SW480 (cell line): ENCODE measurements around the gene DENND1A.
A peak's percentile ranks its signal among the peaks of the same experiment; 100 is the strongest.

ENCODE experiments used
- DNase-seq: peaks from one replicate; pipeline ENCODE4 v3.0.0-alpha.2; 2016; ENCODE audit warnings: low spot score

Gene DENND1A

DNA sequence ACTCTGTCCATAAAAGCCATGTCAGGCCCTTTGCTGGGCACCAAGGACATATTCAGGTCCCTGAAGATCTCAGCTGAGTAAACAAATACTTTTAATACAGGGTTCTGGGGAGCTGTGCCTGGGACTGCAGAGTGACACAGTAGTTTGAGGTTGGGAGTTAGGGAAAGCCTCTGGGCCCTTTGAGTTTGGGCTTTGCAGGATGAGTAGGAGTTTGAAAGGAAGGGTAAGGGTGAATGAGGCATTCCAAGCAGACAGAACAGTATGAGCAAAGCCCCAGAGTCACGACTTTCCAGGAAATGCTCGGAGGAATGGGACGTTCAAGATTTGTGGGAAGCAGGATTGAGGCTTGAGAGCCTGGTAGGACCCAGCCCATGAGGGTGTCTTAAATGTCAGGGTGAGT lies 560.6 kb downstream of the DENND1A start:
- DNase-seq = no peak

GRCh38 chr9:123368536-123369153 lies 561.3 kb downstream of the DENND1A start:
- DNase-seq = no peak

DNA sequence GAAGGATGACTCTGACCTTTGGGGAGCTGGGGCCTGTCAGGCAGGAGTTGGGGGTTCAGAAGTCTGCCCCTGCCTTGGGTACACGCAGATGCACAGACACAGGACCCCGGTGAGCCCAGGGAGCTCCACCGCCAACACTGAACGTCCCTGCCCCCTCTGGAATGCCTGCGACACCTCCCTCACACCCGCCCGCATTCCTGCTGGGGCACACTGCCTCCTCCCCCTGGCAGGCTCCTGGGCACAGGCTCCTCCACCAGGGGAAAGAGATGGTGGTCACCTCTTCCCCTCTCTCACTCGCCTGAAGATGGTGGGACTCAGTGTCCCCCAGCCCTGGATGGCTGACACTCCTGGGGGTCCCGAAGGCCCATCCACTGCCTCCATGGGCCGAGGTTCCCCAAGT lies 561.9 kb downstream of the DENND1A start:
- peak; percentile 49 for DNase-seq

- no peak for DNase-seq
These were observed 563.9 kb downstream of the DENND1A start for GRCh38 chr9:123365881-123366528.

DNA sequence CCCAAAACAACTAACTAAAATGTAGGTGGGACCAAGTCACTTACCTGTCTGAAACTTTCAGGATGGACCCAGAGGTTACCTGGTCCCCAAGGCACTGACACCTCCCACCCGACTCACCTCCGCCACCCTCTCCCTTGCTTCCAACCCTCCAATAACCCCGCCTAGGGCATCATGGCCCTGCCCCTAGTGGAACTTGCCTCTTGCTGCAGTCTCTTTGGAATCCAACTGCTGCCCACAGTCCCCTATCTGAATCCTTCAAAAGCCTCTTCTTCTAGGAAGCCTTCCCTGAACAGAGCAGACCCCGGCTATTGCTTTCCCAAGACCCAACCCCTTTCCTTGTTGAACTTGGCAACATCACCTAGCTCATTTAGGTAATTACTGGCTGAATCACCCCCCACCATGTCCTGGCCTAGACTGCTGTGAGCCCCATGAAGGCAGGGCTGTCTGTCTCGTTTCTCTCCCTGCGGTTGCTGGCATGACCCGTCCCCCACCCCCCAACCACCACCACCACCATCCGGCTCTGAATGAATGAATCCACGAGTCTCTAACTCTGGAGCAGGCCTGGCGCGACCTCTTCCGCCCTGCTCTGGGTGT lies 564.5 kb downstream of the DENND1A start:
- DNase-seq = no peak

- DNase-seq = no peak
These were observed 565.6 kb downstream of the DENND1A start for GRCh38 chr9:123364241-123364824.

DNA sequence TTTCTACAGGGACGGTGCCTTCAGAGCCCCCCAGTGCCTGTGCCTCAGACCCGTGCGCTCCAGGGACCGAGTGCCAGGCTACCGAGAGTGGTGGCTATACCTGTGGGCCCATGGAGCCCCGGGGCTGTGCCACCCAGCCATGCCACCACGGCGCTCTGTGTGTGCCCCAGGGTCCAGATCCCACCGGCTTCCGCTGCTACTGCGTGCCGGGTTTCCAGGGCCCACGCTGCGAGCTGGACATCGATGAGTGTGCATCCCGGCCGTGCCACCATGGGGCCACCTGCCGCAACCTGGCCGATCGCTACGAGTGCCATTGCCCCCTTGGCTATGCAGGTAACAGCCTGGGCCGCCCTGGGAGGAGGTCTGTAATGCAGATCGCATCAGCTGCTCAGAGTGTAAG lies 567.1 kb downstream of the DENND1A start:
- no peak for DNase-seq

DNA sequence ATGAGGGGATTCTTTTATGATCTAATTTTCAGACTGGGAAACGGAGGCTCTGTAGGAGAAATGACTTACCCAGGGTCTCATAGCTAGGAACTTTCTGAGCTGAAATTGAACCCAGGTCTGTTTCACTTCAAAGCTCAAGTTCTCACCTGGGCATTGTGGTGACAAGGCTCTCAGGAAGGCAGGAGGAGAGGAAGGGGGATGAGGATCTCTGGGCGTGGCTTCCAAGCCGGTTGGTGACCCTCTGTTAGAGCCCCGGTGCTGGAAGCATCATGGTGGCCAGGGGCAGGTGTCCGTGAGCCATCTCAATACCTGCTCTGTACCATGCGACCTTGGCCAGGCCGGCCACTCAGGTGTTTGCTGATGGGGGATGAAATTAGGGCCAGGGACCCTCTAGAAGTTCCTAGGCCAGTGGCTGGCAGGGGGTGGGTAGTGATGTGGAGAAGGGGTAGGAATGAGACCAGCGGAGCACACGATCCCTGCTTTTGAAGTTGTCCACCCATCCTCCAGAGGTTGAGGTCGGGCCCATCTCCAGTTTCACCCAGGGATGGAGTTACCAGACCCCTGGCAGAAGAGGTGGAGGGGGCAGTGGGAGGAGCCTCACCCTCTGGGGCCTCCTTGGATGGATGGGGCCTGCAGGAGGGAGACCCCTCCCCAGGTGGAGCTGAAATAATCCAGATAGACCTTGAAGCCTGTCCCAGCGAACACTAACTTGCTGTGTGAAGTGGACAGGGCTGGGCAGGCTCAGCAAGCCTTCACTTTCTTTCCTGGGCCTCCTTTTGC lies 568.0 kb downstream of the DENND1A start:
- DNase-seq = no peak

DNA sequence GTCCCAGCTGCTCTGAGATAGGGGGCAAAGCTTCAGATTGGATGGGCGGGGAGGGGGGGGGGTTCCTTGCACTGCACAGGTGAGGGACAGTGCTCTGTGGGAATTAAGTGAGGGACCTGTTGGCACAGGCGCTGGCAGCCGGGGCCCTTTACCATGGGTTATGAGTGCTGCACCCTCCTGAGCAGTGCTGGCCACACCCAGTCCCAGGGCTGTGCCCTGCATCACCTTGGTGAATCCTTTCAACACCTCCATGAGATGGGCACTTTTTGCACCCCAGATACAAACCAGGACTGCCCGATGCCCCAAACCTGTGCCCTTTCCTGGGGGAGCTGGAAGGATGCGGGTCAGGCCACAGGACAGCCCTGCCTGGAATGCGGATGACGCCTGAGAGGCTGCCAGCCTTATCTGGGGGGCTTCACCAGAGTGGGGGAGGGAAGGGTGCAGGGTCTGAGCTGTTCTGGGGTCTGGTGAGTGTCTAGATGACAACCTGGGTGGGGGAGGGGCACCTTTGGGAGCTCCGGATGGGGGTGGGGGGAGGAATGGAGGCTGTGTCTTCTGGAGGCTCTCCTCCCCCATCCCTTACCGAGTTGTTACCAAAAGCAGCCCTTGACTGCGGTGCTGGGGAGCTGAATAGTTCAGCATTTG lies 568.7 kb downstream of the DENND1A start:
- DNase-seq = no peak

- peak; percentile 58 for DNase-seq
These were observed 569.5 kb downstream of the DENND1A start for GRCh38 chr9:123360161-123361085.

DNA sequence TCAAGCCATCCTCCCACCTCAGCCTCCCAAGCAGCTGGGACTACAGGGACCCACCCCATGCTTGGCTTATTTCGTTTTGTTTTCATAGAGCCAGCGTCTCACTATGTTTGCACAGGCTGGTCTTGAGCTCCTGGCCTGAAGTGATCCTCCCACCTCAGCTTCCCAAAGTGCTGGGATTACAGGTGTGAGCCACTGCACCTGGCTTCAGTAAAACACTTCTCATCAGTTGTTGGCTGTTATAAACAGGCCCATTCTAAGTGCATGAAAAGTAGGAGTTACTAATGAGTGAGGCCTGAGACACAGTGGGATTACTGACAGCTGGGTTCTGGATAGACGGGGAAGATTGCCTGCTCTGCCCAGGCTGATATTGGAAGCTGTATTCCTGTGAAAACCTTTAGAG lies 570.4 kb downstream of the DENND1A start:
- DNase-seq = no peak

- DNase-seq = no peak
These were observed 570.8 kb downstream of the DENND1A start for GRCh38 chr9:123359106-123359505.

- DNase-seq = no peak
These were observed 571.6 kb downstream of the DENND1A start for GRCh38 chr9:123358181-123358905.

- no peak for DNase-seq
These were observed 572.2 kb downstream of the DENND1A start for GRCh38 chr9:123357743-123358059.

DNA sequence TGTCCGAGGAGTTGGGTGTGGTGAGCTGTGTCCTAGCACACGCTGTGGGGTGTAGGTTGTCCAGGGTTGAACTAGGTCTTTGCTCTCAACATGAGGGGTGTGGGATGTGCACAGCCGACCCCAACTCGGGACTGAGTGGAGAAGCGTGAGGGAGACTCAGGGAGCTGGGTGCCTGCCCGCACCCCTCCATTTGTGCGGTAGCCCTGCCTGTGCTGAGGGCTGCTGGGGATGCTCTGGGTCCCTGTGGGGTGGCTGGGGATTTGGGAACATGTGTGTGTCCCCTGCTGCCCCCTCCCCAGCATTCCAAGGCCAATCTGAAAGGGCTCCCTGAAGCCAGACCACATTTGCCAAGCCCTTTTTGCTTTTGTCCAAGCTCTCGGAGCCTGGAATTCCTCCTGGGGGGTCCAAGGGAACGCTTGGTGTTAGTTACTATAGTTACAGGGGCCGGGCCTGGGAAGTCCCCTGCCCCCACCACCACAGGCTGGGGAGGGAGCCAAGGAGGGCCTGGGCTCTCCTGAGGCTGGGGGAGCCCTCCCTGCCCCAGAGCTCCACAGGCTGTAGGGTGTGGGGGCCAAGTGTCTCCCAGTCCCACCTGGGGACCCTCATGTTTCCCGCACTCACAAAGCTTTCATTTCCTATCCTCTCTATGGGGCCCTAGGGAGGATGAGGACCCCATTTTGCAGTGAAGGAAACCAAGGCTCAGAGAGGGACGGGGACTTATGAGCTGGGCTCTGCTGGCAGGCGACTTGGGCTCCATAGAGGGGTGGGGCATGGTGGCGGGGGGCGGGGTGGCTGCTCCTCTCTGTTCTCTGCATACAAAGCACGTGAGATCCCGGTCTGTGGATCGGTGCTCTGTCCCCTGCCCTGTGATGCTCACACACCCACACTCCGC lies 572.8 kb downstream of the DENND1A start:
- DNase-seq = no peak

DNA sequence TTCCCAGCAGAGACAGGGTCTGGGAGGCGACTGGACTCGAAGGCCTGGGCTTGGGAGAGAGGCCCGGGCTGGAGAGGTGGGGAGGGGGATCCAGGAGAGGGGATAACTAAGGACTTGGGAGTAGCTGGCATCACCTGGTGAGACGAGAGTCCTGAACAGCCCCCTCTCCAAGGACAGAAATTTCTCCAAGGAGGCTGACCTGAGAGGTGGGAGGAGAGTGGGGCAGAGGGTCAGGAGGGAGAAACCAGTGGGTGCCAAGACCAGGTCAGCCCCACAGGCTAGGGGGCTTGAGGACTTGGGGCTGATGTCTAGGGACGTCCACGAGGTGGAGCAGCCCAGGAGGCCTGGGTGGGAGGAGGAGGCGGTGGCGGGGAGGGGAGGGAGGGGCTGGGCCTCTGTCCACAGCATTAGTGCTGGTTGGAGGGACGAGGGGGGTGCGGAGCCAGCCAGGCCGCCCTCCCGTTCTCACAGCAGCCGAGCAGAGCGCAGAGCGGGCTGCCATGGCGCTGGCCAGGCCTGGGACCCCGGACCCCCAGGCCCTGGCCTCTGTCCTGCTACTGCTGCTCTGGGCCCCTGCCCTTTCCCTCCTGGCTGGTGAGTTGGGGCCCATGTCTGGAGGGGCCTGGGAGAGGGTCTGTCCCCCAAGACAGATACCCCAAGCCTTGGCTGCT lies 574.0 kb downstream of the DENND1A start, which contains the start of gene CRB2:
CRB2 (plus strand) TSS at position 437 of the 671 bp plus-strand sequence; CDS start at position 501, 64 bp downstream.
- DNase-seq = no peak

- DNase-seq = no peak
These were observed 575.0 kb downstream of the DENND1A start for GRCh38 chr9:123354806-123355508.
